A673 (cell line): ENCODE measurements around the gene CENPN.

Experiments used
- EZH2 ChIP-seq: fragments of 200-600 bp; sonication (generic); IDR thresholded peaks from 2 replicates; pipeline ENCODE4 v1.6.1; 2017; ENCODE audit warnings: borderline replicate concordance, low read depth, mild to moderate bottlenecking, mixed read lengths, antibody characterized with exemption, low read length; ENCODE audit not compliant: poor library complexity, severe bottlenecking
- TF ChIP-seq, protein P1 (sequence below): fragments of 300-800, 200-600 bp; sonication (generic); conservative IDR thresholded peaks from 2 replicates; pipeline ENCODE4 v1.5.1; 2017; ENCODE audit warnings: low read depth, mild to moderate bottlenecking, antibody characterized with exemption, low read length, moderate library complexity, mixed read lengths

- TF ChIP-seq, protein P1, sequence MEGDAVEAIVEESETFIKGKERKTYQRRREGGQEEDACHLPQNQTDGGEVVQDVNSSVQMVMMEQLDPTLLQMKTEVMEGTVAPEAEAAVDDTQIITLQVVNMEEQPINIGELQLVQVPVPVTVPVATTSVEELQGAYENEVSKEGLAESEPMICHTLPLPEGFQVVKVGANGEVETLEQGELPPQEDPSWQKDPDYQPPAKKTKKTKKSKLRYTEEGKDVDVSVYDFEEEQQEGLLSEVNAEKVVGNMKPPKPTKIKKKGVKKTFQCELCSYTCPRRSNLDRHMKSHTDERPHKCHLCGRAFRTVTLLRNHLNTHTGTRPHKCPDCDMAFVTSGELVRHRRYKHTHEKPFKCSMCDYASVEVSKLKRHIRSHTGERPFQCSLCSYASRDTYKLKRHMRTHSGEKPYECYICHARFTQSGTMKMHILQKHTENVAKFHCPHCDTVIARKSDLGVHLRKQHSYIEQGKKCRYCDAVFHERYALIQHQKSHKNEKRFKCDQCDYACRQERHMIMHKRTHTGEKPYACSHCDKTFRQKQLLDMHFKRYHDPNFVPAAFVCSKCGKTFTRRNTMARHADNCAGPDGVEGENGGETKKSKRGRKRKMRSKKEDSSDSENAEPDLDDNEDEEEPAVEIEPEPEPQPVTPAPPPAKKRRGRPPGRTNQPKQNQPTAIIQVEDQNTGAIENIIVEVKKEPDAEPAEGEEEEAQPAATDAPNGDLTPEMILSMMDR: peak; percentile 71
- no peak for TF ChIP-seq EZH2
Observed at GRCh38 chr16:81004646-81005353, 2.2 kb upstream of the CENPN start.
